SU-DHL-6 (cell line): Measurements from ENCODE around the gene FAM186B.

Source experiments
- H2AFZ ChIP-seq: fragments of 200-600 bp; sonication (generic); 2 replicates; pipeline ENCODE4 v1.6.1; 2014; ENCODE audit warnings: low read depth, mild to moderate bottlenecking, moderate library complexity, mixed read lengths, antibody characterized with exemption, low read length; ENCODE audit not compliant: severe bottlenecking
- H3F3A ChIP-seq: fragments of 200-600 bp; shearing (Covaris generic); 2 replicates; pipeline ENCODE4 v1.6.0; 2016; ENCODE audit warnings: antibody characterized with exemption, mild to moderate bottlenecking; ENCODE audit not compliant: insufficient read depth
- H3K27ac ChIP-seq: fragments of 200-600 bp; sonication (generic); 2 replicates; pipeline ENCODE4 v1.5.1; 2016; ENCODE audit warnings: low read depth, mild to moderate bottlenecking, low read length, moderate library complexity, mixed read lengths
- H3K27me3 ChIP-seq: fragments of 200-600 bp; sonication (generic), shearing (Covaris generic); 2 replicates; pipeline ENCODE4 v1.6.0; 2014; ENCODE audit warnings: mild to moderate bottlenecking, low read length
- H3K36me3 ChIP-seq: fragments of 200-600 bp; sonication (generic); 2 replicates; pipeline ENCODE4 v1.6.1; 2014; ENCODE audit warnings: mild to moderate bottlenecking, low read length, mixed read lengths
- H3K4me2 ChIP-seq: fragments of 300-600, 200-600 bp; shearing (Covaris generic), sonication (generic); 2 replicates; pipeline ENCODE4 v1.6.0; 2014; ENCODE audit warnings: low read length, low read depth, mild to moderate bottlenecking; ENCODE audit not compliant: poor library complexity, severe bottlenecking
- H3K4me3 ChIP-seq: fragments of 200-600 bp; sonication (generic); 2 replicates; pipeline ENCODE4 v1.5.1; 2014; ENCODE audit warnings: antibody characterized with exemption, low read length, mild to moderate bottlenecking, mixed read lengths; ENCODE audit not compliant: insufficient read depth, poor library complexity, severe bottlenecking
- H3K79me2 ChIP-seq: fragments of 200-600 bp; sonication (generic); 2 replicates; pipeline ENCODE4 v1.6.1; 2014; ENCODE audit warnings: mild to moderate bottlenecking, low read length, moderate library complexity; ENCODE audit not compliant: insufficient read depth
- H3K9ac ChIP-seq: fragments of 200-600 bp; sonication (generic); 2 replicates; pipeline ENCODE4 v1.7.0; 2014; ENCODE audit warnings: mild to moderate bottlenecking, low read length
- H3K9me2 ChIP-seq: fragments of 200-600 bp; sonication (generic); replicated peaks from 2 replicates; pipeline ENCODE4 v1.6.1; 2014; ENCODE audit warnings: low read length; ENCODE audit not compliant: insufficient read depth
- H3K9me3 ChIP-seq: fragments of 200-600 bp; sonication (generic); 2 replicates; pipeline ENCODE4 v1.6.1; 2014; ENCODE audit warnings: low read length, mixed read lengths; ENCODE audit not compliant: insufficient read depth
- H4K20me1 ChIP-seq: fragments of 200-600 bp; sonication (generic); 2 replicates; pipeline ENCODE4 v1.6.1; 2014; ENCODE audit warnings: low read depth, mild to moderate bottlenecking, antibody characterized with exemption, low read length, moderate library complexity, mixed read lengths
- CTCF ChIP-seq: fragments of 200-600 bp; sonication (generic); IDR thresholded peaks from one replicate; pipeline ENCODE4 v1.5.1; 2017; ENCODE audit warnings: antibody characterized with exemption, mild to moderate bottlenecking, low read length, moderate library complexity; ENCODE audit not compliant: insufficient read depth, poor library complexity, severe bottlenecking
- EZH2phosphoT487 ChIP-seq: fragments of 200-600 bp; sonication (generic), shearing (Covaris generic); conservative IDR thresholded peaks from 2 replicates; pipeline ENCODE4 v1.6.1; 2018; ENCODE audit warnings: mild to moderate bottlenecking, antibody characterized with exemption, low read length, moderate library complexity, mixed read lengths

The FAM186B gene

DNA sequence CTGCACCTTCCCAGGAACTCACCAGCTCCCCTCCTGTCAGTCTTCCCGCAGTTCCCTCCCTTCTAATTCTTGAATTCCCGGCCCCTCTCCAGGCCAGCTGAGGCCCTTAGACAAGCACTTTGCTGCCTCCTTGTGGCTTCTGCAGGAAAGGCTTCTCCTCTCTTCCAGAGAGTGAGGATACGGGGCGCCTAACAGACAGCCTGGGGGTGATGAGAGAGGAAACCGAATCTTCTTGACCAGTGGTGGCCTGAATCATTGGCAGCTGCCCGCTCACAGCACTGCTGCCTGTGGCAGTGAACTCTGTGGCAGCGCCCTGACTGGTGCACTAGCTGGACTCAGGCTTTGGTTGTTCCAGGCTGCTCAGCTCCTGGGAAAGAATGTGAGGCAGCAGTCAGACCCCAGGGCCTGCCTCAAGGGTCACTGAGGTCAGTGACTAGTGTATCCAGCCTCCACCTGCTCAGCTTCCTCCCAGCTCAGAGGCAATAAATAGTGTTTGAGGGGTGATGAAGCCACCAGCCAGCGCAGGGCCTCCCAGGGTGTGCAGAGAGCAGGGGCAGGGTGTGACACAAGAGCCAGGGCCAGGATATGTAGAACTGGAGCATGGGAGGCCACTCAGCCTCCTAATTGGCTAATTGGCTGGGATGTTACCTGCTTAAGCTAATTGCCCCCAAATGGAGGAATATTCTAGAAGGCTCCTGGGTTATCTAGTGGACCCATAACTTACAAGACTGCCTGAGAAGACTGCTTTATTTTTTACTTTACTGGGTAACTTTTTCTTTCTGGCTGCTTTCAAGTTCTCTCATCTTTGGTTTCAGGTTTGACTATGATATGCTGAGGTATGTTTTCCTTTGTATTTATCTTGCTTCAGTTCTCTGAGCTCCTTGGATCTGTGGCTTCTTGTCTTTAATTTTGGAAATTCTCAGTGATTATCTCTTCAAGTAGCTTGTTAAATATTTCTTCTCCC, 24.6 kb downstream of the FAM186B start:
- H3K27me3 ChIP-seq: no peaks in the 10 kb centered on the region
- H3K9me2 ChIP-seq: no peaks in the 10 kb centered on the region
- H3K4me2 ChIP-seq: no peak overlapping the region
- no peaks in the 10 kb centered on the region for H4K20me1 ChIP-seq
- H3K27ac ChIP-seq: no peak overlapping the region
- H3F3A ChIP-seq: no peaks in the 10 kb centered on the region
- no peak overlapping the region for H3K9ac ChIP-seq
- TF ChIP-seq CTCF (peak; percentile 88), EZH2phosphoT487 (no peak)
- H3K9me3 ChIP-seq: no peaks in the 10 kb centered on the region
- H3K36me3 ChIP-seq: no peaks in the 10 kb centered on the region
- no peak overlapping the region for H2AFZ ChIP-seq
- H3K79me2 ChIP-seq: peaks cover 4% of the 10 kb centered on the region; the same call in 1 of the 2 replicates
- H3K4me3 ChIP-seq: no peak overlapping the region

DNA sequence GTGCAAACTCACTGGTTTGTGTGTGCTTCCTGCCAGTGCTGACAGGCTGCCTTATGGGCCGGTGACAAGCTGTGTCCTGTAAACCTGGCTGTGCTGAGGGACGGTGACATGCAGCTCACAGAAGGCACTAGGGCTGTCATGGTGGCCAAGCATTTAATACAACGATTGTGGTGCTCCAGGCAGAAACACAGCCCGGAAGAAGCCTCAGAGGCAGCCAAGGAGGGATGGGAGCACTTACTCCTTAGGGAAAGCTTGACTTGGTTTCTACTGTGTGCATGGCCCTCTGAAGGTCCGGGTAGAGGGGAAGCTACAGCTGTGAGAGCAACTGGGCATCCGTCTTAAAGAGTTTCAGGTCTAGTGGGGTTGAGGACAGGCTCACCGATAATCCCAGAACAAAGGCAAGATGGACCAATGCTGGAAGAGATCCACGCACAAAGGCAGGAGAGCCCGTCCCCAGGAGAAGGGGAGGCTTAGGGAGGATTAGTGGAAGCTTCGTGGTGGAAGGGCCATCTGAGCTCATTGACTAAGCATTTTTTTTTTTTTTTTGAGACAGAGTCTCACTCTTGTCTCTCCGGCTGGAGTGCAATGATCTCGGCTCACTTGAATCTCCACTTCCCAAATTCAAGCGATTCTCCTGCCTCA, 26.8 kb downstream of the FAM186B start:
- Histone ChIP-seq H3K9me2 (no peaks in the 10 kb centered on the region), H4K20me1 (no peaks in the 10 kb centered on the region), H3K79me2 (peaks cover 4% of the 10 kb centered on the region; the same call in 1 of the 2 replicates), H3K4me3 (no peak overlapping the region), H3K4me2 (no peak overlapping the region), H3F3A (no peaks in the 10 kb centered on the region), H3K9me3 (no peaks in the 10 kb centered on the region), H2AFZ (no peak overlapping the region), H3K36me3 (peaks cover 2% of the 10 kb centered on the region; the same call in 1 of the 2 replicates), H3K27ac (no peak overlapping the region), H3K27me3 (no peaks in the 10 kb centered on the region), H3K9ac (no peak overlapping the region)
- no peak for TF ChIP-seq CTCF
- TF ChIP-seq EZH2phosphoT487: no peak

DNA sequence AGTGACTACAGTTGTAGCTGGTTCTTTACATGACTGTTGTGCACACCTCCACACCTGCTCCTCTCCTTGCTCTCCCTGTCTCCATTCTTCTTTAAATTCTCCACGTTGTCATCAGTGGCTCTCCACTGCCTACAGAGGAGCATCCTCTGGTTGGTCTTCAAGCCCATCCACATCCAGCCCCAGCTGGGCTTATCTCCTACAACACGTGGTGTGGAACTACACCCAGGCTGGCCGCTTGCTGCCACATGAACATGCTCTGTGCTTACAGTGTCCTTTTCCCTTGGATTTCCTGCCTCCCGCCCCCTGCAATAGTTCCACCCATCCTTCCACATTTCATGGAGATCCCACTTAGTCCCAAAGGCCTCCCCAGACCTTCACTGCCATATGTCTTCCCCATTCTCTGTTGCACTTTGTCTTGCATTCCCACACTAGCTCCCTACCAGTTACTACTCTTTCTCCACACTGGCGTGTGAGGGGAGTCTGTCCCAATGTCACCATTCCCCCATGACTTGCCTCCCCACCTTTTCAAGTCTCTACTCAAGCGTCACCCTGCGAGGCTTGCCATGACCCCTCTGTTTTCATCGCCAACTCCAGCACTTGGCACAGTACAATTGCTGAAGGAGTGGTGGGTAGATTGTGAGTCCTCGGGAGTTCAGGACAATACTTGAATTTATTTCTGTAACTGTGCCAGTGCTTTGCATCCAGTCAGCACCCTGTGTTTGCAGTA, 27.7 kb downstream of the FAM186B start:
- Histone ChIP-seq H3K79me2 (peaks cover 4% of the 10 kb centered on the region; the same call in 1 of the 2 replicates), H3K9me3 (no peaks in the 10 kb centered on the region), H3K9me2 (no peaks in the 10 kb centered on the region), H3K27me3 (no peaks in the 10 kb centered on the region), H2AFZ (no peak overlapping the region), H3K36me3 (peaks cover 2% of the 10 kb centered on the region; the same call in 1 of the 2 replicates), H3K4me2 (no peak overlapping the region), H3K4me3 (no peak overlapping the region), H3F3A (no peaks in the 10 kb centered on the region), H4K20me1 (no peaks in the 10 kb centered on the region), H3K27ac (no peak overlapping the region), H3K9ac (no peak overlapping the region)
- TF ChIP-seq CTCF: no peak
- TF ChIP-seq EZH2phosphoT487: no peak
